ENCODE measurements around the gene MOB1A. TPM values are rescaled to one million over a fixed set of nuclear protein-coding genes. Genes with fewer than 3 reads are reported as not detected.
A peak's percentile ranks its signal among the peaks of the same experiment; 100 is the strongest.
"Not testable (repeated sequence)": the region's sequence is repeated elsewhere in the genome, so short reads cannot be mapped to it uniquely, and the experiment has no call there.

MOB1A gene
- total RNA-seq, 2 experiments from 2014 or later: 163 to 165 TPM

- CTCF ChIA-PET: interaction anchor here (0.8 to 1.7 kb wide), 2 partner anchors 8 to 315 kb away, joined by 3 to 8 read pairs; partner anchors contain the start of gene BOLA3
- no peak overlapping the region for H3K27ac Mint-ChIP-seq
- POLR2A ChIA-PET: no interaction called here
Observed at GRCh38 chr2:74138600-74139323, 39.9 kb downstream of the MOB1A start.

GRCh38 chr2:74137651-74138599 lies 40.8 kb downstream of the MOB1A start:
- no peaks in the 10 kb centered on the region for H3K9me3 Mint-ChIP-seq
- no peak for DNase-seq
- ChIA-PET CTCF (interaction anchor here (0.7 to 1.7 kb wide), 2 partner anchors 9 to 119 kb away, joined by 3 to 8 read pairs; partner anchors contain the start of gene BOLA3), POLR2A (no interaction called here)
- no peaks in the 10 kb centered on the region for H3K27me3 Mint-ChIP-seq
- H3K4me1 Mint-ChIP-seq: peaks cover 10% of the 10 kb centered on the region
- no peak overlapping the region for H3K4me3 Mint-ChIP-seq
- no peak overlapping the region for H3K27ac Mint-ChIP-seq
- H3K36me3 Mint-ChIP-seq (ENCODE audit: low read depth): peaks cover 25% of the 10 kb centered on the region

More at GRCh38 chr2:74138600-74139323, 39.9 kb downstream of the MOB1A start:
- Mint-ChIP-seq H3K27me3 (no peaks in the 10 kb centered on the region), H3K4me3 (no peak overlapping the region), H3K9me3 (no peaks in the 10 kb centered on the region), H3K4me1 (peaks cover 10% of the 10 kb centered on the region), H3K36me3 (ENCODE audit: low read depth) (peaks cover 21% of the 10 kb centered on the region)
- DNase-seq: no peak

- ChIA-PET POLR2A (no interaction called here), CTCF (no interaction called here)
- Mint-ChIP-seq H3K4me3 (no peak overlapping the region), H3K36me3 (ENCODE audit: low read depth) (peaks cover 15% of the 10 kb centered on the region), H3K27ac (no peak overlapping the region), H3K27me3 (no peaks in the 10 kb centered on the region), H3K4me1 (no peaks in the 10 kb centered on the region), H3K9me3 (no peaks in the 10 kb centered on the region)
- no peak for DNase-seq
Observed at GRCh38 chr2:74131901-74132300, 46.8 kb downstream of the MOB1A start.

- CTCF ChIA-PET: interaction anchor here (1.0 kb wide), 1 partner anchor 10 kb away, joined by 3 read pairs; no protein-coding TSS in a partner anchor
- H3K4me3 Mint-ChIP-seq: no peak overlapping the region
- DNase-seq: no peak
- peaks cover 15% of the 10 kb centered on the region for H3K36me3 Mint-ChIP-seq (ENCODE audit: low read depth)
- no peaks in the 10 kb centered on the region for H3K4me1 Mint-ChIP-seq
- H3K9me3 Mint-ChIP-seq: no peaks in the 10 kb centered on the region
- H3K27me3 Mint-ChIP-seq: no peaks in the 10 kb centered on the region
- POLR2A ChIA-PET: no interaction called here
- H3K27ac Mint-ChIP-seq: no peak overlapping the region
Observed at GRCh38 chr2:74130211-74130995, 48.3 kb downstream of the MOB1A start.

- Mint-ChIP-seq H3K27ac (no peak overlapping the region), H3K4me3 (no peak overlapping the region), H3K27me3 (no peaks in the 10 kb centered on the region), H3K4me1 (no peaks in the 10 kb centered on the region), H3K36me3 (ENCODE audit: low read depth) (peaks cover 2% of the 10 kb centered on the region), H3K9me3 (no peaks in the 10 kb centered on the region)
- ChIA-PET POLR2A (no interaction called here), CTCF (interaction anchor here (0.6 to 1.6 kb wide), 3 partner anchors 8 to 130 kb away, joined by 3 to 6 read pairs (median 4); no protein-coding TSS in a partner anchor)
- DNase-seq: no peak
Observed at GRCh38 chr2:74128206-74128605, 50.5 kb downstream of the MOB1A start.

- H3K4me1 Mint-ChIP-seq: peaks cover 13% of the 10 kb centered on the region
- POLR2A ChIA-PET: not testable (repeated sequence)
Observed at GRCh38 chr2:74123955-74124354, 54.7 kb downstream of the MOB1A start.

GRCh38 chr2:74121846-74122245 lies 56.8 kb downstream of the MOB1A start:
- H3K4me3 Mint-ChIP-seq, POLR2A ChIA-PET, DNase-seq, H3K27ac Mint-ChIP-seq, H3K27me3 Mint-ChIP-seq: not testable (repeated sequence)
- H3K36me3 Mint-ChIP-seq (ENCODE audit: low read depth): peaks cover 23% of the 10 kb centered on the region
- peaks cover 23% of the 10 kb centered on the region for H3K9me3 Mint-ChIP-seq
- peaks cover 13% of the 10 kb centered on the region for H3K4me1 Mint-ChIP-seq
- CTCF ChIA-PET: interaction anchor here (0.5 to 1.0 kb wide), 3 partner anchors 121 to 739 kb away, joined by 4 read pairs; no protein-coding TSS in a partner anchor

More at GRCh38 chr2:74123955-74124354, 54.7 kb downstream of the MOB1A start:
- Mint-ChIP-seq H3K36me3 (ENCODE audit: low read depth) (peaks cover 21% of the 10 kb centered on the region), H3K9me3 (peaks cover 23% of the 10 kb centered on the region)
- H3K27me3 Mint-ChIP-seq, H3K4me3 Mint-ChIP-seq, CTCF ChIA-PET, DNase-seq, H3K27ac Mint-ChIP-seq: not testable (repeated sequence)

GRCh38 chr2:74119912-74120825 lies 58.5 kb downstream of the MOB1A start:
- CTCF ChIA-PET: interaction anchor here (0.6 to 2.5 kb wide), 29 partner anchors 9 to 418 kb away, joined by 3 to 17 read pairs (median 3); partner anchors contain the start of genes BOLA3, MTHFD2 and STAMBP
- peak; percentile 82 for DNase-seq
- peak overlapping the region; percentile 85 for H3K4me3 Mint-ChIP-seq
- POLR2A ChIA-PET: interaction anchor here (0.6 kb wide), 1 partner anchor 132 kb away, joined by 4 read pairs; no protein-coding TSS in a partner anchor
- peaks cover 23% of the 10 kb centered on the region for H3K36me3 Mint-ChIP-seq (ENCODE audit: low read depth)
- H3K9me3 Mint-ChIP-seq: peaks cover 23% of the 10 kb centered on the region
- H3K27me3 Mint-ChIP-seq: peaks cover 4% of the 10 kb centered on the region
- peak overlapping the region; percentile 95 for H3K27ac Mint-ChIP-seq
- H3K4me1 Mint-ChIP-seq: peaks cover 13% of the 10 kb centered on the region

- Mint-ChIP-seq H3K9me3 (peaks cover 23% of the 10 kb centered on the region), H3K27me3 (peaks cover 4% of the 10 kb centered on the region), H3K4me1 (peaks cover 13% of the 10 kb centered on the region), H3K27ac (no peak overlapping the region), H3K36me3 (ENCODE audit: low read depth) (peaks cover 23% of the 10 kb centered on the region), H3K4me3 (peak overlapping the region; percentile 85)
- DNase-seq: no peak
- POLR2A ChIA-PET: no interaction called here
- CTCF ChIA-PET: interaction anchor here (2.5 kb wide), 1 partner anchor 8 kb away, joined by 17 read pairs; no protein-coding TSS in a partner anchor
Observed at GRCh38 chr2:74119339-74119738, 59.3 kb downstream of the MOB1A start.

GRCh38 chr2:74111380-74111779 lies 67.3 kb downstream of the MOB1A start:
- H3K36me3 Mint-ChIP-seq (ENCODE audit: low read depth): no peaks in the 10 kb centered on the region
- CTCF ChIA-PET: interaction anchor here (0.8 to 2.9 kb wide), 4 partner anchors 9 to 116 kb away, joined by 3 to 17 read pairs (median 3); no protein-coding TSS in a partner anchor
- H3K27ac Mint-ChIP-seq: no peak overlapping the region
- no peak overlapping the region for H3K4me3 Mint-ChIP-seq
- no peaks in the 10 kb centered on the region for H3K4me1 Mint-ChIP-seq
- DNase-seq: no peak
- POLR2A ChIA-PET: no interaction called here
- H3K9me3 Mint-ChIP-seq: no peaks in the 10 kb centered on the region
- peaks cover 4% of the 10 kb centered on the region for H3K27me3 Mint-ChIP-seq

- CTCF ChIA-PET: interaction anchor here (1.2 to 2.9 kb wide), 2 partner anchors 10 to 115 kb away, joined by 3 to 17 read pairs; no protein-coding TSS in a partner anchor
- H3K27me3 Mint-ChIP-seq: peaks cover 4% of the 10 kb centered on the region
- H3K4me3 Mint-ChIP-seq: no peak overlapping the region
- no peak for DNase-seq
- no peaks in the 10 kb centered on the region for H3K9me3 Mint-ChIP-seq
- H3K4me1 Mint-ChIP-seq: no peaks in the 10 kb centered on the region
- H3K27ac Mint-ChIP-seq: no peak overlapping the region
- no peaks in the 10 kb centered on the region for H3K36me3 Mint-ChIP-seq (ENCODE audit: low read depth)
- POLR2A ChIA-PET: no interaction called here
Observed at GRCh38 chr2:74110537-74110936, 68.1 kb downstream of the MOB1A start.

Data from activated CD4-positive, alpha-beta T cell treated with anti-CD3 and anti-CD28 coated beads, Interleukin-2, amount 10 ng/mL, durations not matched to agents 7 days and 5 days (primary cell).